ENCODE data around the gene PTPRT. TPM values are rescaled to one million over a fixed set of nuclear protein-coding genes. Genes with fewer than 3 reads are reported as not detected.

The PTPRT gene
- total and polyA plus RNA-seq, 5 donors = 0.06 to 0.40 (median 0.20) TPM

- Histone ChIP-seq H3K27me3 (ENCODE audit: control insufficient read depth, insufficient read depth) (no peaks in the 10 kb centered on the region), H3K9me3 (ENCODE audit: control insufficient read depth, low read length) (no peaks in the 10 kb centered on the region), H3K4me1 (ENCODE audit: control insufficient read depth, insufficient read depth, low read length) (no peaks in the 10 kb centered on the region), H3K27ac (ENCODE audit: low read length) (no peak overlapping the region), H3K4me3 (ENCODE audit: low read length) (no peak overlapping the region)
- ATAC-seq (no peak), DNase-seq (no peak)
- WGBS = 78% methylated on average over 7 of the region's 7 CpGs
- intact Hi-C loops (cut with DNase I) = no loop called here
Observed at GRCh38 chr20:42949950-42950349, 239.8 kb downstream of the PTPRT start.

DNA sequence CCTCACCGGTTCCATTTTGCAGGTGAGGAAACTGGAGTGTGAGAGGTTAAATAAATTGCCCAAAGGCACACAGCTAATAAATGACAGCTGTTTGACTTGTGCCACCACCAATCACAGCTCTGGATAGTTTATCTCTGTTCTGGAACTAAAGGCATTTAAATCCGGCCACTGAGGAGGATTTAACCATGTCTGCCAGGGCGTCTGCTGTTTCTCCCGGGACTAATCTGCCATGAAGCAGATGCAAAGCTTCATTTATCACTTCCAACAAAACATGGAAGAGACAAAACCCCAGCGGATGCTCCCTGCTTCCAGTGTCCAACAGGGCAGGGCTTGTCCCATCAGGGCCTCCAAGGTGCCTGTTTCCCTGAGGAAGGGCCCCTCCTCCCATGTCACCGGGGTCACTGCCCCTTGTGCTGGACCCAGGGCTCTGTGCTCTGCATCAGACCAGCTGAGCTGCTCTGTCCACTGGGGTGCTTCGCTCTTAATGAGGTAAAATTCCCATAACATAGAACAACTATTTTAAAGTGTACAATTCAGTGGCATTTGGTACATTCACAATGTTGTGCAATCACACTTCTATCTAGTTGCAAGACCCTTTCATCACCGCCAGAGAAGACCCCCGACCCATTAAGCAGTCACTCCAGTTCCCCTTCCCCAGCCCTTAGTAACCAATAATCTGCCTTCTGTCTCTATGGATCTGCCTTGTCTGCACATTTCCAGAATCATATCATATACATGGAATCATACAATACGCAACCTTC, 244.3 kb downstream of the PTPRT start:
- ATAC-seq = no peak
- Histone ChIP-seq H3K4me3 (ENCODE audit: low read length) (no peak overlapping the region), H3K27me3 (ENCODE audit: control insufficient read depth, insufficient read depth) (no peaks in the 10 kb centered on the region), H3K4me1 (ENCODE audit: control insufficient read depth, insufficient read depth, low read length) (no peaks in the 10 kb centered on the region), H3K9me3 (ENCODE audit: control insufficient read depth, low read length) (no peaks in the 10 kb centered on the region), H3K27ac (ENCODE audit: low read length) (no peak overlapping the region)
- 27% methylated on average over 10 of the region's 10 CpGs for WGBS
- DNase-seq = no peak
- intact Hi-C loops (cut with DNase I) = no loop called here

DNA sequence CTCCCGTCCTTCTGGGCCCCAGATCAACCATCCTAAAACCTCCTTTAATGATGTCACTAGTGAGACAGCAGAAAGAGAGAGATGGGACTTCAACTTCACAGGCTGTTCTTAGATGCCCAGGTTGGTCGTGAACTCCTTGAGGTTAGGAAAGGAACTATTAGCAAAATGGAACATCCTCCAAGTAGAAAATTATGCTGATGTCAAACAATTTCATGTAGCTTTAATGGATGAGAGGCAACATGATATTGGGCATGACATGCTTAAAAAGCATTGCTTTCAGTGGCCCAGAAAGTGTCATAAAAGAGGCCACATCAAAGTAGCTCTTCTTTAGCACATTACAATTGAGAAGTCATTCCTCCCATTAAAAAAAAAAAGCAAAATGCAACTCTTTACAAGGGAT, 248.1 kb downstream of the PTPRT start:
- Histone ChIP-seq H3K27me3 (ENCODE audit: control insufficient read depth, insufficient read depth) (no peaks in the 10 kb centered on the region), H3K27ac (ENCODE audit: low read length) (no peak overlapping the region), H3K9me3 (ENCODE audit: control insufficient read depth, low read length) (no peaks in the 10 kb centered on the region), H3K4me3 (ENCODE audit: low read length) (no peak overlapping the region), H3K4me1 (ENCODE audit: control insufficient read depth, insufficient read depth, low read length) (no peaks in the 10 kb centered on the region)
- 77% methylated on average over 2 of the region's 2 CpGs for WGBS
- ATAC-seq = no peak
- intact Hi-C loops (cut with DNase I) = no loop called here
- no peak for DNase-seq

- Histone ChIP-seq H3K4me1 (ENCODE audit: control insufficient read depth, insufficient read depth, low read length) (no peaks in the 10 kb centered on the region), H3K27me3 (ENCODE audit: control insufficient read depth, insufficient read depth) (no peaks in the 10 kb centered on the region), H3K4me3 (ENCODE audit: low read length) (no peak overlapping the region), H3K27ac (ENCODE audit: low read length) (no peak overlapping the region), H3K9me3 (ENCODE audit: control insufficient read depth, low read length) (no peaks in the 10 kb centered on the region)
- DNase-seq = no peak
- WGBS = 76% methylated on average over 3 of the region's 3 CpGs
- intact Hi-C loops (cut with DNase I) = no loop called here
- ATAC-seq = no peak
Observed at GRCh38 chr20:42938441-42939205, 251.1 kb downstream of the PTPRT start.

GRCh38 chr20:42936482-42936881, 253.2 kb downstream of the PTPRT start:
- ATAC-seq = no peak
- no peak overlapping the region for H3K27ac ChIP-seq (ENCODE audit: low read length)
- no peak for DNase-seq
- WGBS = 81% methylated on average over 3 of the region's 3 CpGs
- H3K9me3 ChIP-seq (ENCODE audit: control insufficient read depth, low read length) = no peaks in the 10 kb centered on the region
- H3K27me3 ChIP-seq (ENCODE audit: control insufficient read depth, insufficient read depth) = no peaks in the 10 kb centered on the region
- no peak overlapping the region for H3K4me3 ChIP-seq (ENCODE audit: low read length)
- intact Hi-C loops (cut with DNase I) = no loop called here
- no peaks in the 10 kb centered on the region for H3K4me1 ChIP-seq (ENCODE audit: control insufficient read depth, insufficient read depth, low read length)

DNA sequence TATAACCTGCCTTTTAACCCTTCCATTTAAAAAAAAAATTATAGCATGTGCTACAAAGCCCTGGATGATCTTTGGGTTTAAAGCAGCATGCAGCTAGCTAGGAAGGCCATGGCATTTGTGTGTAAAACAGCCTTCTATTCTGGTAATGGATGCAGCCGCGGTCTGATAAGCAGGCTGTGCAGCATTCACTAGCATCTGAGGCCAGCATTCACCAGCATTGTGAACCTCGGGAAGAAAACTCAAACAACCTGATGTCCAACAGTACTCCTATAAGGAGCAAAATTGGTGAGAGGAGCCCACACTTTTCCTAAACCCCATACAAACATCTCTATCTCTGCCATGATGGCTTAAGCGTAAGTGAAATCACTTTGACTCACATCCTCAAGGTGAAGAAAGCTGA, 265.5 kb downstream of the PTPRT start:
- 72% methylated on average over 4 of the region's 4 CpGs for WGBS
- no peaks in the 10 kb centered on the region for H3K9me3 ChIP-seq (ENCODE audit: control insufficient read depth, low read length)
- H3K4me1 ChIP-seq (ENCODE audit: control insufficient read depth, insufficient read depth, low read length) = no peaks in the 10 kb centered on the region
- H3K4me3 ChIP-seq (ENCODE audit: low read length) = no peak overlapping the region
- H3K27me3 ChIP-seq (ENCODE audit: control insufficient read depth, insufficient read depth) = no peaks in the 10 kb centered on the region
- intact Hi-C loops (cut with DNase I) = no loop called here
- DNase-seq = no peak
- ATAC-seq = no peak
- H3K27ac ChIP-seq (ENCODE audit: low read length) = no peak overlapping the region

DNA sequence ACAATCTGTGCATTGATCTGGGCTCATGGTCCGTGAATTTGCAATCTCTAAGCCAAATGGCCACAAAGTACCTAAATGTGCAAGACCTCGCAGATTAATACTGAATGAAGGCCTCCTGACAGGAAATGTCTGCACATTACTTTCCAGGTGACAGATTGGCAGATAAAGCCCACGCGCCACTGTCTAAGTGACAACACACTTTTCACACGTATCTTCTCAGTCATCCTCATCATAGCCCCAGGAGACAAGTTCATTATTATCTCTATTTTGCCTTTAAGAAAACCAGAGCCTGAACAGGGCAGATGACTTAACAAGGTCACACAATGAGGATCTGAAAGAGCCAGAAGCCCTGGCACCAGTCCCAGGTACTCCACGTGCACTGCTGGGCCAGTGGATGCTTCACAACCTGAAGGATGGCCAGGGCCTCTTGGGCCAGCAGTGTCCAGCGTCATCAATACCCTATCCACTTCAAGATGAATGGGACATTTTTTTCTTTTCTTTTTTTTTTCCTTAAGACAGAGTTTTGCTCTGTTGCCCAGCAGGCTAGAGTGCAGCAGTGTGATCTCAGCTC, 266.3 kb downstream of the PTPRT start:
- Histone ChIP-seq H3K9me3 (ENCODE audit: control insufficient read depth, low read length) (no peaks in the 10 kb centered on the region), H3K4me3 (ENCODE audit: low read length) (no peak overlapping the region), H3K4me1 (ENCODE audit: control insufficient read depth, insufficient read depth, low read length) (no peaks in the 10 kb centered on the region), H3K27ac (ENCODE audit: low read length) (no peak overlapping the region), H3K27me3 (ENCODE audit: control insufficient read depth, insufficient read depth) (no peaks in the 10 kb centered on the region)
- WGBS = 59% methylated on average over 7 of the region's 7 CpGs
- intact Hi-C loops (cut with DNase I) = no loop called here
- no peak for DNase-seq
- ATAC-seq = no peak

GRCh38 chr20:42920776-42921175, 268.9 kb downstream of the PTPRT start:
- H3K4me1 ChIP-seq (ENCODE audit: control insufficient read depth, insufficient read depth, low read length) = no peaks in the 10 kb centered on the region
- no peak for ATAC-seq
- H3K27ac ChIP-seq (ENCODE audit: low read length) = no peak overlapping the region
- no peaks in the 10 kb centered on the region for H3K27me3 ChIP-seq (ENCODE audit: control insufficient read depth, insufficient read depth)
- no peak overlapping the region for H3K4me3 ChIP-seq (ENCODE audit: low read length)
- intact Hi-C loops (cut with DNase I) = no loop called here
- WGBS = 64% methylated on average over 2 of the region's 2 CpGs
- DNase-seq = no peak
- no peaks in the 10 kb centered on the region for H3K9me3 ChIP-seq (ENCODE audit: control insufficient read depth, low read length)

GRCh38 chr20:42919316-42919715, 270.4 kb downstream of the PTPRT start:
- Histone ChIP-seq H3K4me1 (ENCODE audit: control insufficient read depth, insufficient read depth, low read length) (no peaks in the 10 kb centered on the region), H3K4me3 (ENCODE audit: low read length) (no peak overlapping the region), H3K9me3 (ENCODE audit: control insufficient read depth, low read length) (no peaks in the 10 kb centered on the region), H3K27ac (ENCODE audit: low read length) (no peak overlapping the region), H3K27me3 (ENCODE audit: control insufficient read depth, insufficient read depth) (no peaks in the 10 kb centered on the region)
- WGBS = 75% methylated on average over 2 of the region's 2 CpGs
- no peak for ATAC-seq
- intact Hi-C loops (cut with DNase I) = no loop called here
- no peak for DNase-seq

- H3K27ac ChIP-seq (ENCODE audit: low read length) = no peak overlapping the region
- H3K9me3 ChIP-seq (ENCODE audit: control insufficient read depth, low read length) = no peaks in the 10 kb centered on the region
- no peak overlapping the region for H3K4me3 ChIP-seq (ENCODE audit: low read length)
- 76% methylated on average over 8 of the region's 8 CpGs for WGBS
- no peaks in the 10 kb centered on the region for H3K4me1 ChIP-seq (ENCODE audit: control insufficient read depth, insufficient read depth, low read length)
- no peak for DNase-seq
- intact Hi-C loops (cut with DNase I) = no loop called here
- ATAC-seq = no peak
- H3K27me3 ChIP-seq (ENCODE audit: control insufficient read depth, insufficient read depth) = no peaks in the 10 kb centered on the region
Observed at GRCh38 chr20:42915081-42915480, 274.6 kb downstream of the PTPRT start.

DNA sequence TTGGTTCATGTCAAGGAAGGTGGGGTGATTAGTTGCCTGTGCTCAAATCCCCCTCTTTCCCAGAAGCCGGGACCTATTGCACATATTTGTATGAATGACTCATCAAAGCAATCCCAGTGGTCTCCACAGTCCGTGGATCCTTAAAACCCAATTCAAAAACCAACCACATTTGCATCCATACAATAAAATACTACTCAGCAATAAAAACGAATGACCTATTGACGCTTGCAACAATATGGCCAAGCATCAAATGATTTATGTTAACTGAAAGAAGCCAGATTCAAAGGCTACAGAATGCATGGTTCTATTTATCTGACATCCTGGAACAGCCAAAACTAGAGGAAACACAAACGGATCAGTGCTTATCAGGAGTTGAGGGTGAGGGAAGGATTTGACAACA, 275.4 kb downstream of the PTPRT start:
- intact Hi-C loops (cut with DNase I) = no loop called here
- Histone ChIP-seq H3K4me1 (ENCODE audit: control insufficient read depth, insufficient read depth, low read length) (no peaks in the 10 kb centered on the region), H3K27ac (ENCODE audit: low read length) (no peak overlapping the region), H3K27me3 (ENCODE audit: control insufficient read depth, insufficient read depth) (no peaks in the 10 kb centered on the region), H3K9me3 (ENCODE audit: control insufficient read depth, low read length) (no peaks in the 10 kb centered on the region), H3K4me3 (ENCODE audit: low read length) (no peak overlapping the region)
- 46% methylated on average over 5 of the region's 5 CpGs for WGBS
- DNase-seq (no peak), ATAC-seq (no peak)
